IPS-NIHi7 (cell line): ENCODE measurements around the gene RNF222.

ENCODE experiments used
- DNase-seq: peaks from one replicate; pipeline ENCODE4 v3.0.0; 2012; ENCODE audit warnings: mixed read lengths; ENCODE audit errors: extremely low spot score

Gene RNF222

GRCh38 chr17:8345052-8345690 is 52.5 kb downstream of the RNF222 start:
- DNase-seq, result no peak

GRCh38 chr17:8341456-8341855 is 56.2 kb downstream of the RNF222 start:
- peak; percentile 74 for DNase-seq
